ENCODE results near the gene HCN2.
A peak's percentile ranks its signal among the peaks of the same experiment; 100 is the strongest.
"Not testable (repeated sequence)": the region's sequence is repeated elsewhere in the genome, so short reads cannot be mapped to it uniquely, and the experiment has no call there.

The HCN2 gene

DNA sequence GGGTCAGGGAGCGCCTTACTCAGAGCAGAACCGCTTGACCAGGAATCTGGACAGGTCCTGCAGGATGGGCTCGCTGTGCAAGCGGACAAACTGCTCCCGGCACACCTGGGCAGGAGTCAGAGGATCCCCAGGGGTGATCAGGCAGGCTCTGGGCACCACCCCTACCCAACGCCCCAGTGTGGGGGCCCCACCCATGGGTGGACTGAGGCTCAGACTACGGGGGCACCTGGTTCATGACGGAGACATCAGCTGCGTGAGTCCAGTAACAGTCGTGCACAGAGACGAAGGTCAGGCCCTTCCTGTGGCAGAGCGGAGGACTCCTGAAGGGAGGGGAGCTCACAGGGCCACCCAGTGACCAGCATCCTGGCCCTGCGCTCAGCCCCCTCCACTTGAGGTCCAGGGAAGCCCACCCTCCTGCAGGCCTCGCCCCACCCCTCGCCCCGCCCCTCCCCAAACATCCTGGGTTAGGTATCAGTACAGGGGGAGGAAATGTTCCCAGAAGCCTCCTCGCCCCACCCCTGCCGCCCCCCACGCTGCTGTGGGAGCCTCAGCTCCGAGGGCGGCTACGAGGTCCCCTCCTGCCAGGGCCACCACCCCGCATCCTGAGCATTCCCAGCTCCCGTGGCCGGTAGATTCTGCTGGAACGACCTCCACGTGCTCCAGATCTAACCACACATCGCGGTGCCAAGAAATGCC is 28.0 kb downstream of the HCN2 start:
- DNase-seq (ENCODE audit: low read depth in 2 of 3, low spot score in 1 of 3), result no peak

DNA sequence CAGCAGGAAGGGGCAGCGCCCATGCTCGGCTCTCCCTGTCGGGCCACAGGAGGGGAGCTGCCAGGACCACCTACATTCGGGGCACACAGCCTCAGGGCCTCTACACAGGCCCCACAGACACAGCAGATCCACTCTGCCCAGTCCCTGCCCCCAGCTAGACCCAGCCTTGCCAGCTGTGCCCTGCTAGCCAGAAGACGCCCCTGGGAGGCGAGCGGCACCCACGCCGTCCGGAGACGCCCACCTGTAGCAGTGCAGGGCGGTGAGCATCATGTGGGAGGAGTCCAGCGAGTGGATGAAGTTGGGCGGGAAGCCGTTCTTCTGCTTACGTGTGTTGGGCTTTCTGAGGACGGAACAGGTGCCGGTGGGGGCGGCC is 28.6 kb downstream of the HCN2 start:
- DNase-seq (ENCODE audit: low read depth in 2 of 3, low spot score in 1 of 3), result no peak

DNA sequence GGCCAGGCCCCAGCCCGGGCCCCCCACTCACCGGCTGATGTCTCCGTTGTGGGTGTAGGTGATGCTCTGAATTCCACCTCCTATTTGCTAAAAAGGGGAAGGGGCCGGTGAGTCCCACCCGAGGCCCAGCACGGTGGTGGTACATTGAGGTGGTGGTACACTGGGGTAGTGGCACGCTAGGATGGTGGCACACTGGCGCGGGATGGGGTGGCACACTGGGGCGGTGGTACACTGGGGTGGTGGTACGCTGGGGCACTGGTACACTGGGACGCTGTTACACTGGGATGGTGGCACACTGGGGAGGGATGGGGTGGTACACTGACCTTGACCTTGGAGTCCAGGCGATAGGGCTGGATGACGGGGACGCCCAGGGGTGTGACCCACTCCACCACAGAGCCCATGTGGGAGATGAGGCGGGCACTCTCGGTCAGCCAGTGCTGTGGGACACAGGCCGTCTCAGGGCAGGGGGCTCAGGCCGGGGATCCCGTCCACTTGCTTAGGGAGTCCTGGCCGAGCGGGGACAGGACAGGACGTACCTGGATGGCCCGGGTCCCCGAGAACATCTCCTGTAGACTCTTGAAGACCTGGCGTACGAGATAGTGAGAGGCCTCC is 29.1 kb downstream of the HCN2 start:
- no peak for DNase-seq (ENCODE audit: low read depth in 2 of 3, low spot score in 1 of 3)

DNA sequence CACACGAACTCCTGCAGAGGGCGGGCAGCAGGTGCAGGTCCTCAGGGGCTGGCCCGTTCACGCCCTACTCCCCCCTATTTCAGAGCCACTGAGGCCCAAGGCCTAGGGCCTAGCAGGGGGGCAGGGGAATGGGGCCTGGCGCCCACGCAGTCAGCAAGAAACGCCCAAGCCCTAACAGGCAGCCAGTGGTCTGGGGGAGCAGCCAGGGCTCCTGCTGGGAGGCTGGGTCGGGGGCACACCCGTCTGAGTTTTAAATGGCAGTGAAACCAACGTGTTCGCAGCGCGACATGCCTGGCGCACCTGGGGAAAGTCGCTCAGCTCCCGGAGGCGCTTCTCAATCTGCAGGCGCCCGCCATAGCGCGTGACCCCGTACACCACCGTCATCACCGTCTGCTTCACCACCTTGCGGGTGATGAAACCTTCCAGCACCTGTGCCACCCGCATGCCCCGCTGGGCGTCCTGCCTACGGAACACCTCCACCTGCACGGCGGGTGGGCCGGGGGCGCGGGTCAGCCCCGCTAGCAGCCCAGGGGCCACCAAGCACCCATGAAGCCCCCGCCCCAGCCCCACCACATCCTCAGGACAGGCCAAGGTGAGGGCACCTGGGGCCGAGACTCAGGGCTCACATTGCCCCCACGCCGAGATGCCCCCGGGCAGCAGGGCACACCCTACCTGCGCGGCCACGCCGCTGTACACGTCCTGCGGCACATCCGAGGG is 29.8 kb downstream of the HCN2 start:
- DNase-seq (ENCODE audit: low read depth in 2 of 3, low spot score in 1 of 3), result no peak

DNA sequence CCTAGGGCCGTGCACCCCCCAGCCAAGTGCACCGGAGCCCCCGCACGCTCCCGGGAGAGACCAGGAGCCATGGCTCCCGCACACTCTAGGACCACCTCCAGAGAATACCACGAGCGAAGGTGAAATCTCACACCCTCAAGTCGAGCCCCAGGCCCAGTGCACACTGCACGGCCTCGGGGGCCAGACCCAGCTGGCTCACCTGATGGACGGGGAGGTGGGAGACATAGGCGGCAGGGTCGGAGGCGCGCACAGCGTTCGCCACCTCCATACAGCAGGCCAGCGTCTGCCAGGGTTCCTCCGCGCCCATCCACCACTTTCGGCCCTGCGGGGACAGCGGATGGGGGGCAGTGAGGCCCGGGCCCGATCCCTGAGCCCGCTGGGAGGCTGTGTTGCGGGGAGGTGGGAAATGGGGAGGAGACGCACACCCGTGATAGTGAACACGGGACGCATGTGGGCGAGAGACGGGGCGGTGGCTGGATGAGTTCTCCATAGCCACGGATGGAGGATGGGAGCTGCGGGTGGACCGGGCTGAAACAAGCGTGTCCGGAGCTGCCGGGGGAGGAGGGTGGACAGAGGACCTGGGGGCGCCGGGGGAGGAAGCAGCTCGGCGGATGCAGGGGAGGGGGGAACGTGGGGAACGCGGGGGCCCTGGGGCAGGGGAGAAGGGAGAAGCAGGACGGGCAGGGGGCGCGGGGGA is 30.6 kb downstream of the HCN2 start:
- no peak for DNase-seq (ENCODE audit: low read depth in 2 of 3, low spot score in 1 of 3)

DNA sequence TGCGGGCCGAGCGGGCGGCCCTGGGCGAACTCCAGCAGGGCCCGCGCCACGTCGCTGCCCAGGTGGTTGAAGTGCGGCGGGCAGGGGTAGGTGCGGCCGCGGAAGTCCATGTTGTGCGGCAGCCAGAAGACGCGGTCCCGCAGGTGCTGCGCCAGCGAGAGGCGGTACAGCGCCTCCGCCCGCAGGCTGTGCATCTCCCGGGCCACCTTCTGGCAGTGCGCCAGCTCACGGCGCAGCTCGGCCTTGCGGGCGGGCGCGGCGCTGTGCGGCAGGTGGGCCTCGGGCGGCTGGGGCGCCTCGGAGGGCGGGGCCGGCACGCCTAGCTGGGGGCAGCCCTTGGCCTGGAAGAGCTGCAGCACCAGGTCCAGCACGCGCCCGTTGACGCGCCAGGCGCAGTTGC is 31.5 kb downstream of the HCN2 start:
- DNase-seq (ENCODE audit: low read depth in 2 of 3, low spot score in 1 of 3), result not testable (repeated sequence)

DNA sequence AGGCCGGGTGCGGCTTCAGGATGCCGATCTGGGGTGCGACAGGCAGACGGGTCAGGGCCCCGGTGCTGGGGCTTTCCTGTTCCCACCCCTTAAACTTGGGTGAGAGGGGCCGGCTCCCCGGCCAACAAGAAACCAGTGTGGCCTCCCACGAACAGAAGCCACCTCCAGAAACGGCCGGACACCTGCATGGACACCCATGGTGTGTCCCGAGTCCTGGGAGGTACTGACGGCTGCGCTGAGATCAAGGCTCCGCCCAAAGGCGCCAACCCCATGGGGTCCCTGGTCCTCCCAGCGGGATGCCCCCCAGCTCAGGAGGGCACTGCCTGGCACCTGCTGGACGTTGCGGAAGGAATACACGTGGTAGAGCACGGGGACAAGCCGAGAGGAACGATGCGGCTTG is 32.1 kb downstream of the HCN2 start:
- no peak for DNase-seq (ENCODE audit: low read depth in 2 of 3, low spot score in 1 of 3)

DNA sequence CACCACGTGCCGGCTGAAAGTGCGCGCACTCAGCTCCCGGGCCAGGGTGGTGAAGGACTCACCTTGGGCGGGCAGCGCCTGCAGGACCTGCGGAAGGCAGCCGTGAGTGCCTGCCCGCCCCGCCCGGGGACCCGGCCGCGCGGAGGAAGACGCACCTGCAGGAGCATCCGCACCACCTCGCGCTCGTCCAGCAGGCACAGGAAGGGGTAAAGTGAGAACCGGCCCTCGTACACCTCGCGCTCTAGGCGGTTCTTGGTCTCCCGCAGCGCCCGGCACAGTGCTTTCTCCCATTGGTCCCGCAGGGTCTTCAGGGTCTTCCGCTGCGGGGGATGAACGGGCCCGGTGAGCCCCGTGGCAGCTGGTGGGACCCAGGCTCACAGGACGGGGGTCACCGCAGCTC is 33.0 kb downstream of the HCN2 start:
- no peak for DNase-seq (ENCODE audit: low read depth in 2 of 3, low spot score in 1 of 3)

DNA sequence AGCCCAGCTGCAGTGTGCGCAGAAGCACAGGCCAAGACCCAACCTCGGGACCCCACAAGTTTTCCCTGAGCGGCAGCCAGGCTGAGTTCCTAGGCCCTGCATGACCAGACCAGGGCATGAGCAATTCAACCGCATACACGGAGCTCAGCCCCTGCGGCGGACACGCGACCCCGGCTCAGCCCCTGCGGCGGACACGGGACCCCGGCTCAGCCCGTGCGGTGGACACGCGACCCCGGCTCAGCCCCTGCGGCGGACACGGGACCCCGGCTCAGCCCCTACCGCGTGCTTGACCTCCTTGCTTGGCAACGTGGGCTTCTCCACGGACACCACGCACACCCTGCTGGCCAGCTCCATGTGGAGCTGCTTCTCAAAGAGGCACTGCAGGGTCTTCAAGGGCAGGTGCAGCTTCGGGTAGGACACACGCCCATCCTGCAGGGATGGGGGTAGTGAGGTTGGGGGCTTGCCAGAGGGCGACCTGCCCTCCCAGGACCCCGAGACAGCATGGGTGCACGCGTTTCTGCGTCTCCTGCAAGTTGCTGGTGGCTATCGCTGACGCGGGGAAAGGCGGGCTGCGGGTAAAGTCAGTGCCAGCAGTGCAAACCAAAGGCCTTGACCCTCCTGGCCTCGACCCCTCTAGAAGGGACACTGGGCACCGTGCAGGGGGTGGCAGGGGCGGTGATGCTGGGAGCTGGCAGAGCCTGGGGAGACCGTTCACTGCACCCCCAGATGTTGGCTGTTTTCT is 33.7 kb downstream of the HCN2 start:
- no peak for DNase-seq (ENCODE audit: low read depth in 2 of 3, low spot score in 1 of 3)

DNA sequence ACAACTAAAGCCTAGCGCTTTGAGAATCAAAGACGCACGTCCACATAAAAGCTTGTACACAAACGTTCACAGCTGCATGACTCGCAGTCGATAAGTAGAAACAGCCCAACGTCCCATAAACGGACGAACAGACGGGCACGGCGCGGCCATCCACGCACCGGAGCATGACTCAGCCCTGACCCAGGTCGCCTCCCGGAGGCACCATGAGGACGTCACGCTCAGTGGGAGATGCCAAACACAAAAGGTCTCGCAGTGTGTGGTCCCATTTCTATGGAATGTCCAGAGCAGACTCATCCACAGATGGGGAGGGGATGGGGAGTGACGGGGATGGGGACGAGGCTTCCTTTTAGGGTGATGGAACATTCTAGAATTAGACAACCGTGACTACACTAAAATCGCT is 34.3 kb downstream of the HCN2 start:
- DNase-seq (ENCODE audit: low read depth in 2 of 3, low spot score in 1 of 3), result no peak

DNA sequence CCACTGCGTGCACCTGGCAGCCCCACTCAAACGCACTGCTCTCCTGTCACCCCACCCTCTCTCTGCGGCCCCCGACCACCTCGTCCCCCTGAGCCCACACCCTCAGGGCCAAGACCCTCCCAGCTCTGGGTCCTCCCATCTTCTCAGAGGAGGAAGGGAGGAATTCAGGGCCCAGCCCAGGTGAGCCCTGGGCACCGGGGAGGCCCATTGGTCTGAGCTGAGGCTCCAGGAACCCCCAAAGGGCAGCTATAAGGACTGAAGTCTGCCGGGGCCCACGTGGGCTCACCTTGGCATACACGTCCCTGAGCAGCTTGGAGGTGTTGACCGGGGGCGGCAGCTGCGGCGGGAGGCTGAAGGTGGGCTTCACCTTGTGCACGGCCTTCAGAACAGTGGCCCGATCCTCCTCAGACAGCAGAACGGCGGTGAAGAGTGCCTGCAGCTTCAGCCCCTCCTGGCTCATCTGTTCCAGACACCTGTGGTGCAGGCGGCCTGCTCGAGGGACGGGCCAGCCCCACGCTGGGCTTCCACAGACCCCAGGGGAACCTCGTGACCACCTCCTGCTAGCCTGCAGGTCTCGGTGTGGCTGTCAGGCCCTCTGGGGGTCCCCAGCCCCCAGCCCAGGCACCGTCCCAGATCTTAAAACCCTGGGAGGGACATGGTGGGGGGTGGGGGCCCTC is 34.9 kb downstream of the HCN2 start:
- DNase-seq (ENCODE audit: low read depth in 2 of 3, low spot score in 1 of 3), result no peak

DNA sequence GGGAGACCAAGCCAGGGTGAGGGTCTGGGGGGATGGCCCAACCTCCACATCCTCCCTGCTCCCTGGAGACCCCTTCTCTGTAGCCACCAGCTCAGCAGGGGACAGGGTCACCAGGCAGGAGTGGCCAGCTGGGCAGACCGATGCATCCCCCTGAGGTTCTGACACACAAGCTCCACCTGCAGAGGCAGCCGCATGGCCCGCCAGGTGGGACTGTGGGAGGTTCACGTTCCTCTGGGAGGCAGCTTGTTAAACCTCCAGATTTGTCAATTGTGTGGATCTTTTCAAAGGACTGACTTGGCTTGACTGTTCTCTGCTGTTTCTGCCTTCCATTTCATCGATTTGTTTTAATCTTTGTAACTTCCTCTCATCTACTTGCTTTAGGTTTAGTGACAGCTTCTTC is 35.6 kb downstream of the HCN2 start:
- no peak for DNase-seq (ENCODE audit: low read depth in 2 of 3, low spot score in 1 of 3)

DNA sequence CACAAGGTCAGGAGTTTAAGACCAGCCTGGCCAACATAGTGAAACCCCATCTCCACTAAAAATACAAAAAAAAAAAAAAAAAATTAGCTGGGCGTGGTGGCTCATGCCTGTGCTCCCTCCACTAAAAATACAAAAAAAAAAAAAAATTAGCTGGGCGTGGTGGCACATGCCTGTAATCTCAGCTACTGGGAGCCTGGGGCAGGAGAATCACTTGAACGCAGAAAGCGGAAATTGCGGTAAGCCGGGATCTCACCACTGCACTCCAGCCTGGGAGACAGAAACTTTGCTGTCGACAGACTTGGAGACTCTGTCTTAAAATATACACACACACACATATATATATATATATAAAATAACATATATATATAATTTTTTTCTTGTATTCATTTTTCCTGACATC is 36.9 kb downstream of the HCN2 start:
- not testable (repeated sequence) for DNase-seq (ENCODE audit: low read depth in 2 of 3, low spot score in 1 of 3)

DNA sequence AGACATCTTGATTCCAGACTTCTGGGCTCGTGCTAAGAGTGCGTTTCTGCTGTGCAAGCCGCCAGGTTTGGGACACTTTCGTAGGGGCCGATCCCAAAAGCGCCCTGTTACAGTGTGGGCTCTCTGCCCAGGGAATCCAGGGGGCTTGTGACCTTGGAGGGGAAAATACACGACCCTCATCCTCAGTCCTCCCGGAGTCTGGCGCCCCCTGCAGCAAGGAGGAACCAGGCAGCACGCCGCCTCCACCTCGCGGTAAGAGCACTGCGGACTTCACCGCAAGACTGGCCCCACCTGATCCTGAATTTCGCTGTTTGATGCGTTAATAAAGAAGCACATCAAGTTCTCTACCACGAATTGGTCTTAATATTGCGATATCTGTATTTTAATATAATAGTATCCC is 38.5 kb downstream of the HCN2 start:
- DNase-seq (ENCODE audit: low read depth in 2 of 3, low spot score in 1 of 3), result no peak

DNA sequence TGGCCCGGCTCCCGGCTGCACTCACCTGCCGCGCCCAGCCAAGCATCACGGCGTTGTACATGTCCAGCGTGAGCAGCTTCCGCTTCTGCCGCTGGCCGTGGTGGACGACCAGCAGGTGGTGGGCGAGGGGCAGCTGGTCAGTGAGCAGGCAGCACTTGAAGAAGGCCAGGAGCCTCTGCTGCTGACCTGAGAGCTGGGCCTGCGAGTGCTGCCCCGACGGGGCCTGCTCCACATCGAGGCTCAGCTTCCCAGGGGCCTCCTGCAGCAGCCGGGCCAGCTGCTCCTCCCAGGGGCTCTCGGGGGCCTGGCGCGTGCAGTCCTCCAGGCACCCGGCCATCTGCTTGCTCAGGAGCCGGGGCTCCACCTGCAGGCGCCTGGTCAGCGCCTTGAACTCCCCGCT is 39.8 kb downstream of the HCN2 start:
- DNase-seq (ENCODE audit: low read depth in 2 of 3, low spot score in 1 of 3), result not testable (repeated sequence)

DNA sequence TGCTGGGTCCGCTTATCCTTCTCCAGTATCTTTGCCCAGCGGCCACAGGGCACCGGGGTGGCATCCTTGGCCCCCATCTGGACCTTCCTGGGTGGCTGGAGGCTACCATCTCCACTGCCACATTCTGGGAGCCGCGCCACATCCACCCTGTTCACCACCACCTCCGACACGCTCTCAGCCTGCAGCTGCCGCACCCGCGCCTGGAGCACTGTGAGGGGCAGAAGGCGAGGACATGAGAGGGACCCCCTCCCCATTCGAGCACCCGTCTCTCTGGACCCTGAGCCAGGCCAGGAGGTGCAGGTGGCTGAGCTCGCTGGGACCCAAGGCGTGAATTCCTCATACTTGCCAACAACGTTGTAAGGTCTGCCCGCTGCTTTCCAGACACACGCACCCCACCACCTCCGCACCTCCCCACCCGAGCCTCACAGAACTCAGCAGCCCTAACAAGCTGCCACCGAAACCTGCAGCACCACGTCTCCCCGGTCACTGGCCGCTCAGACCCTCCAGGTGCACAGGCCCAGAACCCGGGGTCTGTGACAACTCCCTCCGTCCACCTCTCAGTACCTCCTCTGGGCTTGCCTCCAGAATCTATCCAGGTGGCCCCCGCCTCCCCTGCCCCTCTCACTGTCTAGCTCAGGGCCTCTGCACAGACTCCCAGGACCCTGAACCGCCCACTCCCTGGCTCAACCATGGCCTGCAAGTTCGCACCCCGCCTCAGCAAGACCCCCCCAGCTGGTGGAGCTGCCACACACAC is 40.5 kb downstream of the HCN2 start:
- DNase-seq (ENCODE audit: low read depth in 2 of 3, low spot score in 1 of 3), result no peak

DNA sequence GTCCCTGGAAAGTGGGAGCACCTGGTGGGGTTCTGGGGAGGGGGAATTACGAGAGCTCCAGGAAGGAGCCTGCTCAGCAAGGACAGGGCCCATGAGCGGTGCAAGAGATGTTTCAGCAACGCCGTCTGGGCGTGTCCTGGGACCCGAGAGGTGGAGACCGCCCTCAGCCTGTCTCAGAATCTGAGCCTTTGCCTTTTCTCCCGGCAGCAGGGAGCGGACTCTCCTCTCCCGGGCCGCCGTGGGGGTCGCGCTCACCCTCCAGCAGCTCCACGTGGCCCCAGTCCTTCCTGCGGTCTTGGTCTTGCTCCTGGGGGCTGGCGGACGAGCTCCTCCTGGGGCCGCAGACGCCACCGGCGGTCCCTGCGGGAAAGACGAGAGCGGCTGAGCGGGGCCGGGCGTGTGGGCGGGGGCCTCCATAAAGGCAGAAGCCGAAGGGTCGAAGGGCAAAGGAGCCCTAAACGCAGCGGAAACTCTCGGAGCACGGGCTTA is 42.9 kb downstream of the HCN2 start:
- peak; percentile 22 to 50 (median 44) for DNase-seq (ENCODE audit: low read depth in 2 of 3, low spot score in 1 of 3)

DNA sequence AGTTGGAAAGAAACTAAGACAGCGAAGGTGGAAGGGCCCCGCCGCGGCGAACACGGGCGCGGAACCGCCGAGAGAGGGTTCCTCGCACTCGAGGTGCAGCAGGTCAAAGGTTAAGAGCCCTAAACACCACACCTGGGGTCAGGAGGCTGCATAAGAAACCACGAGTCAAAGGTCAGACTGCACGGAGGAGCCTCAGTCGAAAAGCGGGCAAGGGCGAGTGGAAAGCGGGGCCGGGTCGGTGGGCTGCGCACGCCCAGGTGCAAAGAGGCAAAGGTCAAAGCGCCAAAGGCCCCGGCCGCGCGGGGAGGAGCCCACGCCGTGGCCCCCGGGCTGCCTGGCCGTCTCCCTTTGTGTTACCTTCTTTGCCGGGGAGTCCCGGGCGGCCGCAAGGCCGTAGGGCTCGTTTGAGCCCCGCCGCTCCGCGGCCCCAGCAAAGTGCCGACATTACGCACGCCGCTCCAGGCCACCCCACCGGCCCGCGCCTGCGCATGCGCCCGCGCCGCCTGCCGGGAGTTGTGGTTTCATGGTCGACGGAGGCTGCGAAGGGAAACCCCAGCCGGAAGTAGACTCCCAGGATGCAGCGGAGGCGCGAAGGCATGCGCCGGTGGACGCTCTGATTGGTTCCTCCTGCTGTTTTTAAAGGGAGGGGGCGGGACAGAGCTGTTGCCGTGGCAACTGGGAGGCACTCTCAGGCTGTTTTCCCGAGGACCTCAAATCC is 43.5 kb downstream of the HCN2 start, which contains the start of gene POLRMT:
Gene POLRMT, minus strand, starts transcription at position 470 of the 718 bp plus-strand sequence. Its CDS starts 25 bp downstream, at position 445.
- DNase-seq (ENCODE audit: low read depth in 2 of 3, low spot score in 1 of 3), result peak; percentile 94
